OCI-LY7 (cell line): Measurements from ENCODE around the gene TIMP3. TPM values are rescaled to one million over a fixed set of nuclear protein-coding genes. Genes with fewer than 3 reads are reported as not detected.

Experiments used
- BruUV-seq: library from RNA; stranded (reverse); fragments of 400-500 nt; replicated peaks from 2 replicates; lab custom pipeline; 2021; lab: Mats Ljungman, UMichigan
- CTCF ChIA-PET: fragments of 300-600 bp; sonication (Branson Sonifier 250); formaldehyde crosslinking; loops from one replicate; lab custom pipeline; 2022; ENCODE audit warnings: antibody characterized with exemption; ENCODE audit not compliant: unreplicated experiment; lab: Charles Lee
- POLR2A ChIA-PET: fragments of 300-600 bp; sonication (Branson Sonifier 250); formaldehyde crosslinking; loops from one replicate; lab custom pipeline; 2022; ENCODE audit warnings: antibody characterized with exemption; lab: Charles Lee
- DNase-seq: peaks from one replicate; pipeline ENCODE4 v3.0.0-alpha.2; 2015; ENCODE audit warnings: low spot score
- H2AFZ ChIP-seq: fragments of 200-600 bp; sonication (generic), shearing (Covaris generic); 2 replicates; pipeline ENCODE4 v1.6.1; 2014; ENCODE audit warnings: mild to moderate bottlenecking, antibody characterized with exemption, low read length, moderate library complexity
- H3K27ac ChIP-seq: fragments of 200-600 bp; sonication (generic); 2 replicates; pipeline ENCODE4 v1.5.1; 2014; ENCODE audit warnings: mixed run types, low read depth, mild to moderate bottlenecking, moderate library complexity, low read length, inconsistent platforms; ENCODE audit not compliant: poor library complexity, severe bottlenecking
- H3K36me3 ChIP-seq: fragments of 200-600 bp; sonication (generic); 2 replicates; pipeline ENCODE4 v1.6.1; 2014; ENCODE audit warnings: mild to moderate bottlenecking, antibody characterized with exemption, low read length, moderate library complexity, mixed read lengths; ENCODE audit not compliant: insufficient read depth
- H3K4me1 ChIP-seq: fragments of 200-600 bp; sonication (generic); 2 replicates; pipeline ENCODE4 v1.5.1; 2014; ENCODE audit warnings: mild to moderate bottlenecking, low read length; ENCODE audit not compliant: insufficient read depth, poor library complexity, severe bottlenecking
- H3K4me2 ChIP-seq: fragments of 200-600 bp; sonication (generic); 2 replicates; pipeline ENCODE4 v1.6.1; 2014; ENCODE audit warnings: mild to moderate bottlenecking, low read length
- H3K4me3 ChIP-seq: fragments of 200-600 bp; sonication (generic); 2 replicates; pipeline ENCODE4 v1.5.1; 2014; ENCODE audit warnings: mild to moderate bottlenecking, low read depth, low read length; ENCODE audit not compliant: poor library complexity, severe bottlenecking
- H3K79me2 ChIP-seq: fragments of 200-600 bp; sonication (generic); 2 replicates; pipeline ENCODE4 v1.6.1; 2016; ENCODE audit warnings: low read depth, mild to moderate bottlenecking, low read length, moderate library complexity, mixed read lengths; ENCODE audit not compliant: insufficient read depth
- H3K9me2 ChIP-seq: fragments of 200-600 bp; sonication (generic); 2 replicates; pipeline ENCODE4 v1.6.1; 2016; ENCODE audit warnings: mild to moderate bottlenecking, low read length, mixed read lengths; ENCODE audit not compliant: insufficient read depth
- H3K9me3 ChIP-seq: fragments of 200-600 bp; sonication (generic); 2 replicates; pipeline ENCODE4 v1.6.1; 2014; ENCODE audit warnings: mild to moderate bottlenecking, mixed run types, low read length, mixed read lengths
- H4K20me1 ChIP-seq: fragments of 200-600 bp; sonication (generic); 2 replicates; pipeline ENCODE4 v1.6.1; 2014; ENCODE audit warnings: mild to moderate bottlenecking, antibody characterized with exemption, low read length, moderate library complexity, mixed read lengths; ENCODE audit not compliant: insufficient read depth
- CTCF ChIP-seq: fragments of 200-600 bp; sonication (generic); conservative IDR thresholded peaks from 2 replicates; pipeline ENCODE4 v1.5.1; 2014; ENCODE audit warnings: mild to moderate bottlenecking, antibody characterized with exemption, low read length, moderate library complexity, mixed read lengths
- EZH2phosphoT487 ChIP-seq: fragments of 200-600 bp; sonication (generic); IDR thresholded peaks from 2 replicates; pipeline ENCODE4 v1.6.1; 2018; ENCODE audit warnings: low read depth, borderline replicate concordance, mild to moderate bottlenecking, mixed run types, antibody characterized with exemption, low read length, moderate library complexity, mixed read lengths
- intact Hi-C: fragments of 100-400 bp; cut with micrococcal nuclease; formaldehyde crosslinking; loops from one replicate; pipeline ENCODE4 v1.10.0; 2022; ENCODE audit not compliant: unreplicated experiment
- total RNA-seq, 2 experiments: library from RNA; depleted of rRNA in 1 of 2; stranded (reverse); fragments of >200 nt in 1 of 2; shearing (Covaris generic) in 1 of 2; gene quantifications; 2 replicates each; pipeline ENCODE4 v1.2.3, GENCODE V29; 2014 to 2022

TIMP3 gene
- total RNA-seq, 2 experiments from 2014 or later, result not detected

DNA sequence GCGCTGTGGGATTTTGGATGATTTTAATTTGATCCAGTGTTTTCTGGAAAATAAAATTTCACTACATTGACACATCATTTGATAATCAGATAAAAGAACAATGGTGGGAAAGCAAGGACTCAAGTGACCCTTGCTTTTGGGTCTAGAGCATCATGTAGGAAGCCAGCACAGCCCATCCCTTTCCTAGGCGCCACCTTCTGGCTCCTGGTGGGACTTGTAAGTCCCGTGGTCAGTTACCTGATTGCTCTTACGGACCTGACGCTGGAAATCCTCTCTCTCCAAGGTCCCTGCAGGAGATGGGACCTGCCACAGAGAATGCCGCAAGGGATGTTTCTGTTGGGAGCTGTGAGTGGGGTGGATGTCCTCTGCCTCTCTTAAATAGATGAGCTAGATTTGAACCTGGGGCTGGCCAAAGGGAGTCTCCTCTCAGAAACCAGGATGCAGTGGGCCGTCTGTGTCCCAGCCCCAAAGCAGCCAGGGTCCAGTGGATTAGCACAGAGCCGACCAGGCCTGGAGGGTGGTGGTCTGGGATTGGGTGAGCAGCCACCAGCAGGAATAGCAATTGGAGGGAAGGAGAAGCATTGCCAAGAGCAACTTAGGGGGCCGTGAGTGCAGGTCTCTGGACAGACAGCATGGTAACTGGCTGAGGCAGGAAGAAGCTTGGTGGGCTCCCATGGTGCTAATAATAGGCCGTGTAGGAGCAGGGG is 21.7 kb downstream of the TIMP3 start:
- Histone ChIP-seq H3K27ac (no peak overlapping the region), H3K79me2 (no peaks in the 10 kb centered on the region), H3K4me1 (no peaks in the 10 kb centered on the region), H2AFZ (no peak overlapping the region), H3K4me3 (no peak overlapping the region), H3K36me3 (no peaks in the 10 kb centered on the region), H3K9me3 (no peaks in the 10 kb centered on the region), H3K4me2 (no peak overlapping the region), H4K20me1 (no peaks in the 10 kb centered on the region), H3K9me2 (no peaks in the 10 kb centered on the region)
- peak; percentile 25 for DNase-seq
- ChIA-PET POLR2A (no interaction called here), CTCF (no interaction called here)
- BruUV-seq, result no TSS peak
- intact Hi-C loops, result no loop called here
- peak; percentile 70 for TF ChIP-seq CTCF
- TF ChIP-seq EZH2phosphoT487, result no peak

DNA sequence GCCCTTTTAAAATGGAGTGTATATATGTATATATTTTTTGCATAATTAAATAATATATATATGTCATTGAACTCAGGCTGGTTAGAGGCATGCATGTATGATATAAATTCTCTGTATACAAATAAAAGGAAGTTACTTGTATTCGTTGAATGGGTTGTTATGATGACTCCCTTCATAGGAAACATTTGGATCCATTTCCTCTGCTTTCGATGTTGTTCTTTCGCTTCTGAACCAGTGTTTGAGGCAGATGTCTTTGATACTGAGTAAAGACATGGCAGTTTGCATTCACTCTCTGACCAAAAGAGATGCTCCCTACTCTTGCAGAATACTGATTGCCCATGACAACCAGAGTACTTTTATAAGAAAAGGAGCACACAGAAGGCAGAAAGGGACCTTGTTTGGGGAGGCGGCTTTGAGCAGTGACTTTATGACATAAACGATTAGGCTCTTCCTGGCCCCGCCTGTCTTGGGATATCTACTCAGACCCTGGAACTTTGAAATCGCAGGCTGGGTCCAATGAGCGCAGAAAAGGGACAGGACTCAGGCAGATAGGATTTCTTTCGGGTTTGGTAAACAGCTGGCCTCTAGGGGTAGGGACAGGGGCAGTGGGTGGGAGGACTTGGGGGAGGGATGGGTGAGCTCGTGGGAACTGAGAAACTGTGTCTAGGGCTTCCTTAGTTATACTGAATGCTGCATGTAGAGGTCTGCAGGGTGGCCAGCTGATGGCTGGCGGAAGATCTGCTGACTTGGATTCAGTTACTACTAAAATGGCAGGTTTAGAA is 23.2 kb downstream of the TIMP3 start:
- H3K79me2 ChIP-seq, result no peaks in the 10 kb centered on the region
- intact Hi-C loops, result no loop called here
- H3K4me2 ChIP-seq, result no peak overlapping the region
- H3K4me1 ChIP-seq, result no peaks in the 10 kb centered on the region
- H2AFZ ChIP-seq, result no peak overlapping the region
- H3K36me3 ChIP-seq, result no peaks in the 10 kb centered on the region
- no peak overlapping the region for H3K27ac ChIP-seq
- H4K20me1 ChIP-seq, result no peaks in the 10 kb centered on the region
- BruUV-seq, result no TSS peak
- H3K4me3 ChIP-seq, result no peak overlapping the region
- POLR2A ChIA-PET, result no interaction called here
- H3K9me2 ChIP-seq, result no peaks in the 10 kb centered on the region
- CTCF ChIA-PET, result no interaction called here
- TF ChIP-seq EZH2phosphoT487 (no peak), CTCF (no peak)
- no peaks in the 10 kb centered on the region for H3K9me3 ChIP-seq
- no peak for DNase-seq

DNA sequence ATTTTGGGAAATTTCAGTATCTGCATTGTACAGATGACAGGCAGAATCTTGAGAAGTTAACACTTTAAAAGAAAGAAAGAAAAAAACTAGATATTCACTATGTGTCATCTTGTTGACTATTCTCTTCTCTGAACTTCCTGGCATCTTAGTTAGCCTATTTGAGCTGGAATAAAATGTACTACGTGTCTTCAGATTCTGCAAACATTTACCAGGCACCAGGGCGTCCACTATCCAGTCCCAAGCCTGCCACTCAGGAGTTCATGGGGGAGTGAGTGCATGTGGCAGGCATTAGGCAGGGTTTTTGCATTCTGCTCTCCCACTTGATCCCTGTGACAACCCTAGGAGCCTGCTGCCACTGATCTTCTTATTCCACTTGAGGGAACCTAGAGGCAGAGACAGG is 25.0 kb downstream of the TIMP3 start:
- no peaks in the 10 kb centered on the region for H3K4me1 ChIP-seq
- H3K4me2 ChIP-seq, result no peak overlapping the region
- H3K79me2 ChIP-seq, result no peaks in the 10 kb centered on the region
- H3K4me3 ChIP-seq, result no peak overlapping the region
- ChIA-PET CTCF (no interaction called here), POLR2A (no interaction called here)
- H3K9me2 ChIP-seq, result no peaks in the 10 kb centered on the region
- H3K27ac ChIP-seq, result no peak overlapping the region
- H4K20me1 ChIP-seq, result no peaks in the 10 kb centered on the region
- no peak for DNase-seq
- no peak overlapping the region for H2AFZ ChIP-seq
- no peaks in the 10 kb centered on the region for H3K9me3 ChIP-seq
- BruUV-seq, result no TSS peak
- intact Hi-C loops, result no loop called here
- no peak for TF ChIP-seq EZH2phosphoT487
- H3K36me3 ChIP-seq, result no peaks in the 10 kb centered on the region
